Measurements from ENCODE around the gene SLC2A6. TPM values are rescaled to one million over a fixed set of nuclear protein-coding genes. Genes with fewer than 3 reads are reported as not detected.

The SLC2A6 gene
- total RNA-seq, 1 donor from 2014 or later: 2.0 TPM

GRCh38 chr9:133517711-133518110 lies 38.8 kb upstream of the SLC2A6 start:
- no peak for DNase-seq
- Histone ChIP-seq H3K4me3 (no peak overlapping the region), H3K9me3 (replicated peaks) (no peaks in the 10 kb centered on the region), H3K4me1 (peaks cover 18% of the 10 kb centered on the region), H3K27me3 (ENCODE audit: low read depth) (peaks cover 12% of the 10 kb centered on the region), H3K27ac (replicated peaks) (no peak overlapping the region), H3K36me3 (no peaks in the 10 kb centered on the region)
- TF ChIP-seq CTCF (IDR thresholded peaks at IDR 0.05; ENCODE audit: borderline replicate concordance): no peak
- intact Hi-C loops (cut with micrococcal nuclease): no loop called here

GRCh38 chr9:133516961-133517350 lies 38.1 kb upstream of the SLC2A6 start:
- Histone ChIP-seq H3K36me3 (no peaks in the 10 kb centered on the region), H3K4me3 (no peak overlapping the region), H3K4me1 (peaks cover 18% of the 10 kb centered on the region), H3K27ac (replicated peaks) (no peak overlapping the region), H3K9me3 (replicated peaks) (no peaks in the 10 kb centered on the region), H3K27me3 (ENCODE audit: low read depth) (peaks cover 12% of the 10 kb centered on the region)
- TF ChIP-seq CTCF (IDR thresholded peaks at IDR 0.05; ENCODE audit: borderline replicate concordance): no peak
- DNase-seq: no peak
- intact Hi-C loops (cut with micrococcal nuclease): no loop called here

GRCh38 chr9:133516256-133516960 lies 37.5 kb upstream of the SLC2A6 start:
- H3K36me3 ChIP-seq: no peaks in the 10 kb centered on the region
- intact Hi-C loops (cut with micrococcal nuclease): no loop called here
- TF ChIP-seq CTCF (IDR thresholded peaks at IDR 0.05; ENCODE audit: borderline replicate concordance): no peak
- no peak overlapping the region for H3K27ac ChIP-seq (replicated peaks)
- peaks cover 18% of the 10 kb centered on the region for H3K4me1 ChIP-seq
- DNase-seq: no peak
- no peaks in the 10 kb centered on the region for H3K9me3 ChIP-seq (replicated peaks)
- no peak overlapping the region for H3K4me3 ChIP-seq
- peaks cover 12% of the 10 kb centered on the region for H3K27me3 ChIP-seq (ENCODE audit: low read depth)

GRCh38 chr9:133515615-133516255 lies 36.8 kb upstream of the SLC2A6 start:
- intact Hi-C loops (cut with micrococcal nuclease): no loop called here
- H3K36me3 ChIP-seq: no peaks in the 10 kb centered on the region
- H3K4me3 ChIP-seq: no peak overlapping the region
- no peak for TF ChIP-seq CTCF (IDR thresholded peaks at IDR 0.05; ENCODE audit: borderline replicate concordance)
- no peak overlapping the region for H3K27ac ChIP-seq (replicated peaks)
- no peaks in the 10 kb centered on the region for H3K9me3 ChIP-seq (replicated peaks)
- DNase-seq: no peak
- H3K4me1 ChIP-seq: peaks cover 18% of the 10 kb centered on the region
- H3K27me3 ChIP-seq (ENCODE audit: low read depth): peaks cover 12% of the 10 kb centered on the region

GRCh38 chr9:133515240-133515610 lies 36.3 kb upstream of the SLC2A6 start:
- H3K4me1 ChIP-seq: peaks cover 18% of the 10 kb centered on the region
- H3K9me3 ChIP-seq (replicated peaks): no peaks in the 10 kb centered on the region
- no peak overlapping the region for H3K4me3 ChIP-seq
- no peak overlapping the region for H3K27ac ChIP-seq (replicated peaks)
- intact Hi-C loops (cut with micrococcal nuclease): no loop called here
- DNase-seq: no peak
- H3K27me3 ChIP-seq (ENCODE audit: low read depth): peaks cover 12% of the 10 kb centered on the region
- H3K36me3 ChIP-seq: no peaks in the 10 kb centered on the region
- no peak for TF ChIP-seq CTCF (IDR thresholded peaks at IDR 0.05; ENCODE audit: borderline replicate concordance)
